H1 (cell line): ENCODE measurements around the gene ZNF385D. TPM values are rescaled to one million over a fixed set of nuclear protein-coding genes. Genes with fewer than 3 reads are reported as not detected.

Experiments used
- CTCF ChIA-PET: fragments of 300-600 bp; sonication (Branson Sonifier 250); formaldehyde crosslinking; loops from one replicate; lab custom pipeline; 2021; ENCODE audit not compliant: partially characterized antibody; lab: Charles Lee
- POLR2A ChIA-PET: fragments of 300-600 bp; sonication (Branson Sonifier 250); formaldehyde crosslinking; loops from one replicate; lab custom pipeline; 2021; ENCODE audit warnings: inconsistent platforms; ENCODE audit not compliant: partially characterized antibody; lab: Charles Lee
- DNase-seq, 2 experiments: peaks; one replicate each; pipeline versions ENCODE4 v3.0.0 to v3.0.0-alpha.2; 2010 to 2022; ENCODE audit warnings: low spot score in 2 of 2, low read depth in 1 of 2, mixed read lengths in 1 of 2
- FAIRE-seq: peaks from 2 replicates; lab custom pipeline; 2011; peaks lifted over from hg19 to GRCh38; lab: Jason Lieb, UNC
- H2AFZ ChIP-seq: 2 replicates; pipeline ENCODE4 v1.8.1; 2012; ENCODE audit warnings: low read length, inconsistent platforms
- H2AK5ac ChIP-seq: 2 replicates; pipeline ENCODE4 v1.6.1; 2013; ENCODE audit warnings: low read depth, low read length
- H2BK120ac ChIP-seq: replicated peaks from 2 replicates; pipeline ENCODE3; 2013; ENCODE audit warnings: low read depth, low read length, inconsistent platforms
- H2BK12ac ChIP-seq: 2 replicates; pipeline ENCODE4 v1.6.1; 2013; ENCODE audit warnings: low read depth, low read length
- H2BK15ac ChIP-seq: 2 replicates; pipeline ENCODE4 v1.6.1; 2013; ENCODE audit warnings: low read length
- H2BK20ac ChIP-seq: 2 replicates; pipeline ENCODE4 v1.6.1; 2013; ENCODE audit warnings: low read length
- H2BK5ac ChIP-seq: 2 replicates; pipeline ENCODE4 v1.6.1; 2013; ENCODE audit warnings: low read depth, low read length
- H3K14ac ChIP-seq: 2 replicates; pipeline ENCODE4 v1.6.1; 2013; ENCODE audit warnings: inconsistent platforms; ENCODE audit not compliant: insufficient read length
- H3K18ac ChIP-seq: 2 replicates; pipeline ENCODE4 v1.6.1; 2013; ENCODE audit warnings: low read length; ENCODE audit errors: extremely low read depth
- H3K23ac ChIP-seq: 2 replicates; pipeline ENCODE4 v1.6.1; 2013; ENCODE audit warnings: inconsistent platforms; ENCODE audit not compliant: insufficient read length
- H3K23me2 ChIP-seq: 2 replicates; pipeline ENCODE4 v1.6.1; 2013; ENCODE audit warnings: low read depth, low read length
- H3K27ac ChIP-seq: 2 replicates; pipeline ENCODE4 v1.6.1; 2011; ENCODE audit warnings: low read depth, low read length, inconsistent platforms
- H3K27me3 ChIP-seq, 4 experiments: replicated peaks in 1 of 4; 1 replicate in 1 of 4; 2 replicates in 3 of 4; pipeline versions ENCODE4 v1.6.1 to v1.8.1; 2011 to 2013; ENCODE audit warnings: low read length in 3 of 4, mild to moderate bottlenecking in 3 of 4, inconsistent platforms in 2 of 4, mixed read lengths in 2 of 4, moderate library complexity in 1 of 4; ENCODE audit not compliant: control insufficient read depth in 3 of 4, insufficient read depth in 3 of 4; ENCODE audit errors: extremely low read depth in 1 of 4
- H3K36me3 ChIP-seq, 4 experiments: 2 replicates each; pipeline versions ENCODE4 v1.6.1 to v1.8.1; 2011 to 2013; ENCODE audit warnings: mild to moderate bottlenecking in 4 of 4, low read length in 3 of 4, moderate library complexity in 2 of 4, control low read depth in 1 of 4, inconsistent platforms in 1 of 4; ENCODE audit not compliant: insufficient read depth in 4 of 4, control insufficient read depth in 2 of 4
- H3K4ac ChIP-seq: replicated peaks from 2 replicates; pipeline ENCODE3; 2013; ENCODE audit warnings: low read length, low read depth, mixed read lengths, inconsistent platforms; ENCODE audit not compliant: insufficient read length
- H3K4me1 ChIP-seq, 4 experiments: replicated peaks in 1 of 4; 1 replicate in 1 of 4; 2 replicates in 3 of 4; pipeline versions ENCODE4 v1.6.1 to v1.8.1; 2011 to 2013; ENCODE audit warnings: low read length in 3 of 4, inconsistent platforms in 2 of 4, mixed read lengths in 1 of 4; ENCODE audit not compliant: insufficient read depth in 4 of 4, control insufficient read depth in 3 of 4
- H3K4me2 ChIP-seq, 2 experiments: 2 replicates each; pipeline versions ENCODE4 v1.6.1 to v1.8.1; 2011 to 2013; ENCODE audit warnings: low read depth in 2 of 2, low read length in 2 of 2, control low read depth in 1 of 2, inconsistent platforms in 1 of 2, mild to moderate bottlenecking in 1 of 2; ENCODE audit not compliant: insufficient read depth in 1 of 2
- H3K4me3 ChIP-seq, 4 experiments: fragments of 200-600, 300-600 bp in 1 of 4; sonication (generic), shearing (Covaris generic), sonication (Bioruptor Twin) in 1 of 4; 2 replicates each; pipeline versions ENCODE4 v1.5.1 to v1.8.1; 2011 to 2016; ENCODE audit warnings: low read length in 4 of 4, low read depth in 3 of 4, control low read depth in 2 of 4, inconsistent platforms in 2 of 4, mild to moderate bottlenecking in 2 of 4, mixed read lengths in 1 of 4, moderate library complexity in 1 of 4; ENCODE audit not compliant: insufficient read depth in 2 of 4; ENCODE audit errors: extremely low read depth in 1 of 4
- H3K56ac ChIP-seq: replicated peaks from 2 replicates; pipeline ENCODE3; 2013; ENCODE audit warnings: low read depth, mild to moderate bottlenecking, mixed read lengths, low read length, inconsistent platforms; ENCODE audit not compliant: insufficient read length
- H3K79me1 ChIP-seq: 2 replicates; pipeline ENCODE4 v1.6.1; 2013; ENCODE audit warnings: low read depth, low read length, control low read depth
- H3K79me2 ChIP-seq, 2 experiments: 2 replicates each; pipeline versions ENCODE4 v1.6.1 to v1.8.1; 2012 to 2013; ENCODE audit warnings: low read length in 2 of 2, mild to moderate bottlenecking in 2 of 2, inconsistent platforms in 1 of 2; ENCODE audit not compliant: insufficient read depth in 2 of 2, control insufficient read depth in 1 of 2
- H3K9ac ChIP-seq, 4 experiments: replicated peaks in 1 of 4; 1 replicate in 1 of 4; 2 replicates in 3 of 4; pipeline versions ENCODE4 v1.6.1 to v1.8.1; 2011 to 2013; ENCODE audit warnings: low read depth in 3 of 4, low read length in 3 of 4, control low read depth in 2 of 4, mild to moderate bottlenecking in 2 of 4, moderate library complexity in 2 of 4, inconsistent platforms in 1 of 4; ENCODE audit errors: extremely low read depth in 1 of 4
- H3K9me3 ChIP-seq, 2 experiments: 2 replicates each; pipeline versions ENCODE4 v1.6.1 to v1.8.1; 2012 to 2013; ENCODE audit warnings: mild to moderate bottlenecking in 2 of 2, moderate library complexity in 2 of 2, control low read depth in 1 of 2, inconsistent platforms in 1 of 2, low read depth in 1 of 2, low read length in 1 of 2, mixed read lengths in 1 of 2; ENCODE audit not compliant: insufficient read depth in 2 of 2
- H4K20me1 ChIP-seq, 2 experiments: replicated peaks in 1 of 2; 2 replicates each; pipeline versions ENCODE3 to v1.8.1; 2011 to 2013; ENCODE audit warnings: inconsistent platforms in 2 of 2, low read length in 2 of 2, mild to moderate bottlenecking in 1 of 2; ENCODE audit not compliant: insufficient read depth in 2 of 2, control insufficient read depth in 1 of 2
- H4K5ac ChIP-seq: 2 replicates; pipeline ENCODE4 v1.6.1; 2013; ENCODE audit warnings: low read length, low read depth, mixed read lengths, inconsistent platforms; ENCODE audit not compliant: insufficient read length
- H4K8ac ChIP-seq: 2 replicates; pipeline ENCODE4 v1.8.0; 2013; ENCODE audit warnings: mild to moderate bottlenecking, moderate library complexity, low read length, inconsistent platforms; ENCODE audit not compliant: insufficient read depth; ENCODE audit errors: extremely low read depth
- H4K91ac ChIP-seq: replicated peaks from 2 replicates; pipeline ENCODE3; 2013; ENCODE audit warnings: low read length, mixed read lengths, inconsistent platforms; ENCODE audit not compliant: insufficient read length
- CHD2 ChIP-seq: IDR thresholded peaks from 2 replicates; pipeline ENCODE4 v1.6.1; 2012; ENCODE audit warnings: low read length, improper control_type of control experiment
- EGR1 ChIP-seq: IDR thresholded peaks from 2 replicates; pipeline ENCODE4 v1.6.1; 2011; ENCODE audit warnings: low read depth, low read length, borderline replicate concordance
- HDAC2 ChIP-seq, 2 experiments: fragments of 300-600 bp in 1 of 2; sonication (generic) in 1 of 2; IDR thresholded peaks; 2 replicates each; pipeline ENCODE4 v1.6.1; 2011 to 2012; ENCODE audit warnings: low read depth in 2 of 2, low read length in 2 of 2, mild to moderate bottlenecking in 2 of 2, moderate library complexity in 2 of 2, borderline replicate concordance in 1 of 2, inconsistent platforms in 1 of 2
- JUND ChIP-seq: IDR thresholded peaks from 2 replicates; pipeline ENCODE4 v1.6.1; 2011; ENCODE audit warnings: mild to moderate bottlenecking, improper control_type of control experiment, low read length
- MAFK ChIP-seq: IDR thresholded peaks from 2 replicates; pipeline ENCODE4 v1.6.1; 2012; ENCODE audit warnings: low read depth, mild to moderate bottlenecking, improper control_type of control experiment, low read length
- POU5F1 ChIP-seq: IDR thresholded peaks from 2 replicates; pipeline ENCODE4 v1.6.1; 2011; ENCODE audit warnings: low read depth, mild to moderate bottlenecking, low read length, moderate library complexity
- TBP ChIP-seq: IDR thresholded peaks from 2 replicates; pipeline ENCODE4 v1.6.1; 2011; ENCODE audit warnings: low read depth, low read length, improper control_type of control experiment
- WGBS, 2 experiments: shearing (Covaris generic) in 1 of 2; methylation state at CpG; one replicate each; pipeline versions ENCODE4 v1.1.6 to v1.1.7; 2013 to 2015; ENCODE audit warnings: low lambda C conversion rate in 2 of 2, mixed read lengths in 2 of 2, inconsistent platforms in 1 of 2, low coverage in 1 of 2, missing lambda C conversion rate in 1 of 2; ENCODE audit not compliant: insufficient replicate concordance in 2 of 2, insufficient coverage in 1 of 2, insufficient read length in 1 of 2; ENCODE audit errors: extremely low coverage in 1 of 2, missing lambda C conversion rate in 1 of 2; 5-methylcytosine and 5-hydroxymethylcytosine counted together
- polyA plus RNA-seq, 7 experiments: library from polyadenylated mRNA; depleted of rRNA in 3 of 7; stranded (reverse) in 5 of 7; unstranded in 2 of 7; fragments of >200 nt in 5 of 7; fragments of 200-250 nt in 2 of 7; gene quantifications; 1 replicate in 5 of 7; 2 replicates in 1 of 7; 4 replicates in 1 of 7; pipeline versions ENCODE4 v1.2.1 to v1.2.3, GENCODE V29; 2011 to 2013; ENCODE audit warnings: missing spikeins in 2 of 7, mixed read lengths in 2 of 7
- total RNA-seq: library from RNA; stranded (reverse); fragmentation: NEBNext Ultra II Directional; extraction: Animal tissue kit (Norgen Biotek cat#: 25700); gene quantifications from 2 replicates; pipeline ENCODE4 v1.2.1, GENCODE V29; 2021
- TF ChIP-seq, protein P1 (sequence below): IDR thresholded peaks from 2 replicates; pipeline ENCODE4 v1.6.1; 2011; ENCODE audit warnings: low read depth, mild to moderate bottlenecking, low read length; ENCODE audit not compliant: insufficient read depth
- TF ChIP-seq, protein P2 (sequence below): IDR thresholded peaks from 2 replicates; pipeline ENCODE4 v1.6.1; 2012; ENCODE audit warnings: inconsistent platforms

Gene ZNF385D
- total and polyA plus RNA-seq, 2 of the 8 experiments (the other 6 are each of a cell fraction or from before 2014, with no cell fraction given): 5.9 to 10.8 TPM

DNA sequence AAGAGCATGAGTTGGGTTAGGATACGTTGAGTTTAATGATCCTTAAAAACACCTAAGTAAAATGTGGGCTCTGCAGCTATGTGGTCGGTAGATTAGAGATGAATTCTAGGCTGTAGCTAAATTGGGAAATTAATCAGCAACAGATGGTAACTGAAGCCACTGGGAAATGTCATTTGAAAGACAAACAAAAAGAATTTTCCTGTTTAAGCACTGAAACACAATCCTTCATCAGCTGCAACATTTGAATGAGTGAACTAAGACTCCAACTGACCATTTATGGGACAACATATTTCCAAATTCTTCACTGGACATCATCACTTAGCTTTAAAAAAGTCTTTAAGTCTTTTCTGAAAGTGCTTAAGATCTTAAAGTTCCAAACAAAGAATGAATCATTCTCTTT, 226.9 kb downstream of the ZNF385D start:
- Histone ChIP-seq H2BK120ac (no peak overlapping the region), H3K79me2 (no peaks in the 10 kb centered on the region), H2BK12ac (no peak overlapping the region), H4K5ac (no peak overlapping the region), H3K18ac (no peak overlapping the region), H2BK20ac (no peak overlapping the region), H4K91ac (no peak overlapping the region), H3K4me3 (no peak overlapping the region), H3K36me3 (no peaks in the 10 kb centered on the region), H3K79me1 (no peaks in the 10 kb centered on the region), H2AK5ac (no peak overlapping the region), H4K8ac (no peak overlapping the region), H3K27me3 (no peaks in the 10 kb centered on the region), H3K9me3 (no peaks in the 10 kb centered on the region), H3K23me2 (no peaks in the 10 kb centered on the region), H3K4ac (no peak overlapping the region), H3K9ac (no peak overlapping the region), H3K23ac (no peak overlapping the region), H2BK5ac (no peak overlapping the region), H3K27ac (no peak overlapping the region), H2AFZ (no peak overlapping the region), H4K20me1 (no peaks in the 10 kb centered on the region), H3K4me1 (no peaks in the 10 kb centered on the region), H3K4me2 (no peak overlapping the region), H3K14ac (no peak overlapping the region), H3K56ac (no peak overlapping the region), H2BK15ac (no peak overlapping the region)
- POLR2A ChIA-PET: no interaction called here
- WGBS, 2 experiments: 85% methylated on average over 2 of the region's 2 CpGs; no CpG with 5 or more reads in 1 of the 2 experiments
- CTCF ChIA-PET: interaction anchor here (1.9 kb wide), 1 partner anchor 40 kb away, joined by 7 read pairs; no protein-coding TSS in a partner anchor
- no peak for FAIRE-seq
- no peak for DNase-seq
- TF ChIP-seq MAFK (no peak), EGR1 (no peak), HDAC2 (IDR thresholded peaks at IDR 0.05; ENCODE audit: borderline replicate concordance in 1 of 2, low read depth in 2 of 2, low read length in 2 of 2) (no peak), POU5F1 (no peak), CHD2 (no peak), JUND (no peak), TBP (no peak)
- TF ChIP-seq, protein P1, sequence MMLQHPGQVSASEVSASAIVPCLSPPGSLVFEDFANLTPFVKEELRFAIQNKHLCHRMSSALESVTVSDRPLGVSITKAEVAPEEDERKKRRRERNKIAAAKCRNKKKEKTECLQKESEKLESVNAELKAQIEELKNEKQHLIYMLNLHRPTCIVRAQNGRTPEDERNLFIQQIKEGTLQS: no peak
- TF ChIP-seq, protein P2, sequence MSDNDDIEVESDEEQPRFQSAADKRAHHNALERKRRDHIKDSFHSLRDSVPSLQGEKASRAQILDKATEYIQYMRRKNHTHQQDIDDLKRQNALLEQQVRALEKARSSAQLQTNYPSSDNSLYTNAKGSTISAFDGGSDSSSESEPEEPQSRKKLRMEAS: no peak
